Effector memory CD4-positive, alpha-beta T cell (primary cell): Measurements from ENCODE around the gene KRT36.

Experiments
- DNase-seq, 3 donors: peaks; one replicate each; pipeline ENCODE4 v3.0.0-alpha.2; 2020
- H3K27ac ChIP-seq: 2 replicates; pipeline ENCODE4 v1.7.0; 2013; ENCODE audit warnings: mild to moderate bottlenecking, low read length, moderate library complexity; ENCODE audit not compliant: insufficient read depth, poor library complexity, severe bottlenecking
- H3K27me3 ChIP-seq: replicated peaks from 2 replicates; pipeline ENCODE4 v1.7.0; 2013; ENCODE audit warnings: mild to moderate bottlenecking, low read length; ENCODE audit not compliant: insufficient read depth, control insufficient read depth, poor library complexity, severe bottlenecking
- H3K36me3 ChIP-seq: 2 replicates; pipeline ENCODE4 v1.7.0; 2013; ENCODE audit warnings: mild to moderate bottlenecking, low read length, moderate library complexity; ENCODE audit not compliant: control insufficient read depth, insufficient read depth
- H3K4me1 ChIP-seq: 2 replicates; pipeline ENCODE4 v1.7.0; 2013; ENCODE audit warnings: low read length, mild to moderate bottlenecking; ENCODE audit not compliant: control insufficient read depth, insufficient read depth, poor library complexity, severe bottlenecking
- H3K4me3 ChIP-seq: 2 replicates; pipeline ENCODE4 v1.7.0; 2013; ENCODE audit warnings: low read length, low read depth, mild to moderate bottlenecking; ENCODE audit not compliant: insufficient read depth, poor library complexity, severe bottlenecking
- H3K9me3 ChIP-seq: 2 replicates; pipeline ENCODE4 v1.7.0; 2013; ENCODE audit warnings: mild to moderate bottlenecking, low read length, moderate library complexity; ENCODE audit not compliant: control insufficient read depth

The KRT36 gene

GRCh38 chr17:41478237-41478636, 11.5 kb downstream of the KRT36 start:
- DNase-seq = no peak
- no peak overlapping the region for H3K27ac ChIP-seq
- no peak overlapping the region for H3K4me3 ChIP-seq
- no peaks in the 10 kb centered on the region for H3K4me1 ChIP-seq
- H3K36me3 ChIP-seq = no peaks in the 10 kb centered on the region
- no peaks in the 10 kb centered on the region for H3K27me3 ChIP-seq
- H3K9me3 ChIP-seq = no peaks in the 10 kb centered on the region

DNA sequence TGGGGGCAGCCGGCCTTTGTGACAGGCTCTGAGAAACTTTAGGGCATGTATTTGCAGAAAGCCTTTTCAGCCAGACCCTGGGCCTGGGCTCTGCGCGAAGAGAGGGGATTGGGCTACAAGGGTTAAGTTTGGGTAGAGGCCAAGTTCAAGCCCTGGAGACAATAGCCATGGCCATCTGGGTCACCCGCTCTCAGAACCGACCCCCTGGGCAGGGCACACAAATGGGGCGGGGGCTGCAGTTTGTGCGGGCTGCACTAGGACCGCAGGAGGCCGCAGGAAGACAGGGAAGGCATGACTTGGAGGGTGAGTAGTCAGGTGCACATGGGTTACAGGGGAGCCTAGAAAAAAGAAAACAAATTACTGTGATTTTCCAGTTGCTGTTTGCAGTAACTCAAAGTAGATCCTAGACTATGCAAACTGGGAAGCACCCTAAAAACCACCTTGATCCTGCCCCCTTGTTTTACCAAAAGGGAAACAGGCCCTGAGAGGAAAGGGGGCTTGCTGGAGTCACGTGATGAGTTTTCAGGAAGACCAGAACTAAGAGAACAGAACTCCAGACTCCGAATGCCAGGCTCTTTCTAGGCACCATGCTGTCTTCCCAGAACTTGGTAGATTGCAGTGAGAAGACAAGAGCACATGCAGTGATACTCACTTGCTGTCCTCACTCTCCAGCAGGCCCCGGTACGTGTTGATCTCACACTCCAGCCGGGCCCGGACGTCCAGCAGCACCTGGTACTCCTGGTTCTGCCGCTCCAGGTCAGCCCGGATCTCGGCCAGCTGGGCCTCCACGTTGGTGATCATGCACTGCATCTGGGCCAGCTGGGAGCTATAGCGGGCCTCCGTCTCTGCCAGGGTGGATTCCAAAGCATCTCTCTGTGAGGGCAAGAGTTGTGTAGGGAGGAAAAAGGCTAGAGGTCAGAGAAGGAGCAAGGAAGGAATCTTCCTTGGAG, 12.6 kb downstream of the KRT36 start:
- Histone ChIP-seq H3K4me3 (no peak overlapping the region), H3K9me3 (no peaks in the 10 kb centered on the region), H3K4me1 (no peaks in the 10 kb centered on the region), H3K27me3 (no peaks in the 10 kb centered on the region), H3K27ac (no peak overlapping the region), H3K36me3 (no peaks in the 10 kb centered on the region)
- no peak for DNase-seq

- DNase-seq = no peak
Observed at GRCh38 chr17:41475421-41475820, 14.3 kb downstream of the KRT36 start.

GRCh38 chr17:41474863-41475262, 14.8 kb downstream of the KRT36 start:
- Histone ChIP-seq H3K36me3 (no peaks in the 10 kb centered on the region), H3K4me3 (no peak overlapping the region), H3K4me1 (no peaks in the 10 kb centered on the region), H3K27me3 (no peaks in the 10 kb centered on the region), H3K9me3 (no peaks in the 10 kb centered on the region), H3K27ac (no peak overlapping the region)
- no peak for DNase-seq

More at GRCh38 chr17:41475421-41475820, 14.3 kb downstream of the KRT36 start:
- Histone ChIP-seq H3K4me3 (no peak overlapping the region), H3K36me3 (no peaks in the 10 kb centered on the region), H3K27ac (no peak overlapping the region), H3K4me1 (no peaks in the 10 kb centered on the region), H3K27me3 (no peaks in the 10 kb centered on the region), H3K9me3 (no peaks in the 10 kb centered on the region)

DNA sequence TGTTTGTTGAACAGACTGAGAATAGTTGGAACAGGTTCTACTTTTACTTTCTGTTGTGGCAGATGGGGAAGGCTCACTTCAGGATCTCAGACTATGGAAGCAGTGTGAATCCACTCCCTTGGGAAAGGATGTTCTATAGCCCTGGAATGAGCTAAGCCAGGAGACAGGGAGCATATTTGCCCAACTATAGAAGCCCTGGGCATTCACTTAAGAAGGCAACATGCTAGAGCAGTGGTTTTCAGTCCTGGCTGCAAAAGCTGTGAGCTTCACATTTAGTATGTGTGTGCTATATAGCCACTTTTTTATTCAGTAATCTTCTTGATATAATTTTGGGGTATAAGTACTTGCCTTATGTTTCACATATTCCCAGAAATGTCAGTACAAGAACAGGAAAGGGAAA, 21.4 kb downstream of the KRT36 start:
- H3K27ac ChIP-seq = no peak overlapping the region
- no peak overlapping the region for H3K4me3 ChIP-seq
- H3K9me3 ChIP-seq = no peaks in the 10 kb centered on the region
- DNase-seq = no peak
- no peaks in the 10 kb centered on the region for H3K4me1 ChIP-seq
- H3K36me3 ChIP-seq = no peaks in the 10 kb centered on the region
- no peaks in the 10 kb centered on the region for H3K27me3 ChIP-seq

- H3K9me3 ChIP-seq = no peaks in the 10 kb centered on the region
- H3K4me3 ChIP-seq = no peak overlapping the region
- no peak overlapping the region for H3K27ac ChIP-seq
- no peaks in the 10 kb centered on the region for H3K4me1 ChIP-seq
- H3K36me3 ChIP-seq = no peaks in the 10 kb centered on the region
- DNase-seq = no peak
- no peaks in the 10 kb centered on the region for H3K27me3 ChIP-seq
Observed at GRCh38 chr17:41467561-41467960, 22.1 kb downstream of the KRT36 start.

DNA sequence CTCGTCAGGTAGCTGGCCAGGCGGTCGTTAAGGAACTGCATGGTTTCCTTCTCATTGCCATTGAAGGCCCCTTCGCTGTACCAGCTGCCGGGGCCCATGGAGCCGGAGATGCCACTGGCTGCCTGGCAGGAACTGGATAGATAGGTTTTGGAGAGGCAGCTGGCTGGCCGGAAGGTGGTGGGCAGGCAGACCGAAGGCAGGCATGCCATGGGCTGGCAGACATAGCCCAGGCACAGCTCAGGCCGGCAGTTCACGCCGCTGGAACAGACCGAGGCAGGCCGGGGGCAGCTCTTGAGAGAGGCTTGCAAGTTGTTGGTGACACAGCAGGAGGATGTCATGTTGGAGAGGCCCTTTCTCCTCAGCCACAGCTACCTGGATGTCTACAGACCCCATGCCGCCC, 22.7 kb downstream of the KRT36 start, which contains the start of gene KRT32:
TSS of gene KRT32 (minus strand) at position 399 of the 400 bp plus-strand sequence. CDS start at position 338, 61 bp downstream.
- DNase-seq = no peak
- Histone ChIP-seq H3K4me3 (no peak within 1 kb of the TSS), H3K4me1 (no peaks in the 10 kb centered on the region), H3K27ac (no peak within 1 kb of the TSS), H3K27me3 (no peaks in the 10 kb centered on the region), H3K9me3 (no peaks in the 10 kb centered on the region), H3K36me3 (no peaks in the 10 kb centered on the region)

GRCh38 chr17:41464682-41465081, 25.0 kb downstream of the KRT36 start:
- Histone ChIP-seq H3K27ac (no peak overlapping the region), H3K27me3 (no peaks in the 10 kb centered on the region), H3K9me3 (no peaks in the 10 kb centered on the region), H3K4me1 (no peaks in the 10 kb centered on the region), H3K36me3 (no peaks in the 10 kb centered on the region), H3K4me3 (no peak overlapping the region)
- no peak for DNase-seq

GRCh38 chr17:41464173-41464572, 25.5 kb downstream of the KRT36 start:
- Histone ChIP-seq H3K4me1 (no peaks in the 10 kb centered on the region), H3K36me3 (no peaks in the 10 kb centered on the region), H3K27me3 (no peaks in the 10 kb centered on the region), H3K27ac (no peak overlapping the region), H3K9me3 (no peaks in the 10 kb centered on the region), H3K4me3 (no peak overlapping the region)
- no peak for DNase-seq

- no peak overlapping the region for H3K27ac ChIP-seq
- H3K9me3 ChIP-seq = no peaks in the 10 kb centered on the region
- no peak for DNase-seq
- H3K36me3 ChIP-seq = no peaks in the 10 kb centered on the region
- H3K4me1 ChIP-seq = no peaks in the 10 kb centered on the region
- no peaks in the 10 kb centered on the region for H3K27me3 ChIP-seq
- no peak overlapping the region for H3K4me3 ChIP-seq
Observed at GRCh38 chr17:41463746-41464145, 26.0 kb downstream of the KRT36 start.
